ENCODE data around the gene CAPZA2. TPM values are rescaled to one million over a fixed set of nuclear protein-coding genes. Genes with fewer than 3 reads are reported as not detected.

CAPZA2 gene
- total RNA-seq, 2 experiments from 2014 or later: 93.6 to 96.5 TPM

DNA sequence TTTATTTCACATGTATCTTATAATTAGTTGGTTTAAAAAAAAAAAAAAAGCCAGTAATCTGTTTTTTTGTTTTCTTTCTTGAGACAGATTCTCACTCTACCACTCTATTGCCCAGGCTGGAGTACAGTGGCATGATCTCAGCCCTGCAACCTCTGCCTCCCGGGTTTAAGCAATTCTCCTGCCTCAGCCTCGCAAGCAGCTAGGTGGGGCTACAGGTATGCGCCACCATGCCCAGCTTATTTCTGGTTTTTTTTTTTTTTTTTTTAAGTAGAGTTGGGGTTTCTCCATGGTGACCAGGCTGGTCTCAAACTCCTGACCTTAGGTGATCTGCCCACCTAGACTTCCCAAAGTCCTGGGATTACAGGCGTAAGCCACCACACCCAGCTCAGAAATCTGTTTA, 34.1 kb upstream of the CAPZA2 start:
- Histone ChIP-seq H3K27me3 (ENCODE audit: control insufficient read depth in 1 of 2, insufficient read depth in 2 of 2, low read length in 2 of 2) (peaks cover 0 to 3% of the 10 kb centered on the region in 2 experiments), H3K4me3 (ENCODE audit: low read length) (no peak overlapping the region), H3K4me1 (ENCODE audit: insufficient read depth, low read length) (no peaks in the 10 kb centered on the region), H3K27ac (ENCODE audit: low read depth in 1 of 2, low read length in 2 of 2) (no peak overlapping the region), H3K9me3 (ENCODE audit: control insufficient read depth in 1 of 2, insufficient read depth in 1 of 2, low read length in 2 of 2) (no peaks in the 10 kb centered on the region), H3K36me3 (ENCODE audit: insufficient read depth, low read length) (no peaks in the 10 kb centered on the region)
- TF ChIP-seq, protein P1, sequence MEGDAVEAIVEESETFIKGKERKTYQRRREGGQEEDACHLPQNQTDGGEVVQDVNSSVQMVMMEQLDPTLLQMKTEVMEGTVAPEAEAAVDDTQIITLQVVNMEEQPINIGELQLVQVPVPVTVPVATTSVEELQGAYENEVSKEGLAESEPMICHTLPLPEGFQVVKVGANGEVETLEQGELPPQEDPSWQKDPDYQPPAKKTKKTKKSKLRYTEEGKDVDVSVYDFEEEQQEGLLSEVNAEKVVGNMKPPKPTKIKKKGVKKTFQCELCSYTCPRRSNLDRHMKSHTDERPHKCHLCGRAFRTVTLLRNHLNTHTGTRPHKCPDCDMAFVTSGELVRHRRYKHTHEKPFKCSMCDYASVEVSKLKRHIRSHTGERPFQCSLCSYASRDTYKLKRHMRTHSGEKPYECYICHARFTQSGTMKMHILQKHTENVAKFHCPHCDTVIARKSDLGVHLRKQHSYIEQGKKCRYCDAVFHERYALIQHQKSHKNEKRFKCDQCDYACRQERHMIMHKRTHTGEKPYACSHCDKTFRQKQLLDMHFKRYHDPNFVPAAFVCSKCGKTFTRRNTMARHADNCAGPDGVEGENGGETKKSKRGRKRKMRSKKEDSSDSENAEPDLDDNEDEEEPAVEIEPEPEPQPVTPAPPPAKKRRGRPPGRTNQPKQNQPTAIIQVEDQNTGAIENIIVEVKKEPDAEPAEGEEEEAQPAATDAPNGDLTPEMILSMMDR (IDR thresholded peaks at IDR 0.05): no peak
- ATAC-seq (ENCODE audit: poor library complexity) (no peak), DNase-seq (no peak)
- CTCF ChIA-PET: no interaction called here
- Mint-ChIP-seq H3K36me3 (ENCODE audit: low read depth) (no peaks in the 10 kb centered on the region), H3K27ac (no peak overlapping the region), H3K4me3 (no peak overlapping the region), H3K9me3 (no peaks in the 10 kb centered on the region), H3K4me1 (ENCODE audit: low read depth) (no peaks in the 10 kb centered on the region), H3K27me3 (peaks cover 40% of the 10 kb centered on the region)
- intact Hi-C loops (cut with DNase I, micrococcal nuclease): no loop called here
- POLR2A ChIA-PET: no interaction called here

DNA sequence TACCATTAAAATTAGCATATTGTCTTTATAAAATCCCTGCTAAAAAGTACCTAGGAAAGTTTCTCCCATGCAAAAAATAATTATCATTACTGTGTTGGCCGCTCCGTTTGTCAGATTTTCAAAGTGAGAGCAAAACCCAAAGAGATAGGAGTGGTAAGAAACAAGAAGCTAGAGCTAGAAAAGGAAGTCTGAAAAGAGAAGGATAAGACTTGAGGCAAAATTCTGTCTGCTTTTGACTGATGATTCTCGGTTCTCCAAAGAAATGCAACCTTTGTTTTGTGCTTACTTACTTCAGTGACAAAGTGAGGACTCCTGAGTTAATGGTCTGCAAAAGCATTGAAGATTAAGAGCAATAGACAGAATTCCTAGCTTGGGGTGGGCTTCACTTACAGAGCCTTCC, 33.3 kb upstream of the CAPZA2 start:
- ChIA-PET POLR2A (no interaction called here), CTCF (no interaction called here)
- no peak overlapping the region for H3K4me3 Mint-ChIP-seq

DNA sequence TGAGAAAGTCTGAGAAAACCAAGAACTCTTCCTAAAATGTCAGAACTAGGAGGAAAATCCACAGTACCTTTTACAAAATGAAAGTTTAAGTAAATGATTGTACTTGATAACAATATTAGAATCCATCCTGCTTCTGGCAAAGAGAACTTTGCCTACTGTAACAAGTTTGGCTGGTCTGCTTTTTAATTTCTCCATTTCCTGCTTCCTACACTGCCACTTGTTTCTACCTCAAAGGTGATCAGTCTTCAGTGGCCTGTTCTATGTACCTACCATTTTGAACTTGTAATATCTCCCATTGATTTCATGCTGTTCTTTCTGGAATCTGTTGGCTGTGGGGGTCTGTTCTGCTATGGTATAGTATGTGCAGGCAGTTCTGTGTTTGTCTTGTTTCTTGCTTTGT, 32.9 kb upstream of the CAPZA2 start:
- CTCF ChIA-PET: no interaction called here
- no peak for ATAC-seq (ENCODE audit: poor library complexity)
- intact Hi-C loops (cut with DNase I, micrococcal nuclease): no loop called here

More for the DNA sequence above, 33.3 kb upstream of the CAPZA2 start:
- Mint-ChIP-seq H3K4me1 (ENCODE audit: low read depth) (no peaks in the 10 kb centered on the region), H3K9me3 (no peaks in the 10 kb centered on the region), H3K27me3 (peaks cover 37% of the 10 kb centered on the region), H3K27ac (no peak overlapping the region), H3K36me3 (ENCODE audit: low read depth) (no peaks in the 10 kb centered on the region)
- Histone ChIP-seq H3K27me3 (ENCODE audit: control insufficient read depth in 1 of 2, insufficient read depth in 2 of 2, low read length in 2 of 2) (peaks cover 0 to 3% of the 10 kb centered on the region in 2 experiments), H3K4me1 (ENCODE audit: insufficient read depth, low read length) (no peaks in the 10 kb centered on the region), H3K27ac (ENCODE audit: low read depth in 1 of 2, low read length in 2 of 2) (no peak overlapping the region), H3K4me3 (ENCODE audit: low read length) (no peak overlapping the region), H3K9me3 (ENCODE audit: control insufficient read depth in 1 of 2, insufficient read depth in 1 of 2, low read length in 2 of 2) (no peaks in the 10 kb centered on the region), H3K36me3 (ENCODE audit: insufficient read depth, low read length) (no peaks in the 10 kb centered on the region)
- TF ChIP-seq, protein P1 (IDR thresholded peaks at IDR 0.05): no peak
- intact Hi-C loops (cut with DNase I, micrococcal nuclease): no loop called here
- no peak for DNase-seq
- no peak for ATAC-seq (ENCODE audit: poor library complexity)

More for the DNA sequence above, 32.9 kb upstream of the CAPZA2 start:
- no peaks in the 10 kb centered on the region for H3K4me1 Mint-ChIP-seq (ENCODE audit: low read depth)
- no peak for DNase-seq
- Histone ChIP-seq H3K36me3 (ENCODE audit: insufficient read depth, low read length) (no peaks in the 10 kb centered on the region), H3K9me3 (ENCODE audit: control insufficient read depth in 1 of 2, insufficient read depth in 1 of 2, low read length in 2 of 2) (no peaks in the 10 kb centered on the region), H3K4me1 (ENCODE audit: insufficient read depth, low read length) (no peaks in the 10 kb centered on the region), H3K4me3 (ENCODE audit: low read length) (no peak overlapping the region), H3K27me3 (ENCODE audit: control insufficient read depth in 1 of 2, insufficient read depth in 2 of 2, low read length in 2 of 2) (peaks cover 0 to 3% of the 10 kb centered on the region in 2 experiments), H3K27ac (ENCODE audit: low read depth in 1 of 2, low read length in 2 of 2) (no peak overlapping the region)
- TF ChIP-seq, protein P1 (IDR thresholded peaks at IDR 0.05): no peak
- H3K4me3 Mint-ChIP-seq: no peak overlapping the region
- H3K27ac Mint-ChIP-seq: no peak overlapping the region
- H3K27me3 Mint-ChIP-seq: peaks cover 33% of the 10 kb centered on the region
- POLR2A ChIA-PET: no interaction called here
- H3K9me3 Mint-ChIP-seq: no peaks in the 10 kb centered on the region
- no peaks in the 10 kb centered on the region for H3K36me3 Mint-ChIP-seq (ENCODE audit: low read depth)

All from CD4-positive, alpha-beta T cell (primary cell).